Lung (tissue), 12 donors: ENCODE results near the gene MYD88. TPM values are rescaled to one million over a fixed set of nuclear protein-coding genes. Genes with fewer than 3 reads are reported as not detected.

Source experiments
- ATAC-seq: fragments of 200-7000 bp; cut with Tn5 transposase; one replicate; pipeline ENCODE4 v1.9.1; 2020; ENCODE audit warnings: moderate number of reproducible peaks; ENCODE audit not compliant: insufficient read depth, low FRiP score
- DNase-seq, 3 donors: peaks; one replicate each; pipeline ENCODE4 v3.0.0-alpha.2; 2013 to 2017
- H3K27ac ChIP-seq, 2 donors: one replicate each; pipeline ENCODE4 v1.5.1; 2013; ENCODE audit warnings: mild to moderate bottlenecking in 2 of 2, moderate library complexity in 2 of 2, control low read depth in 1 of 2, inconsistent platforms in 1 of 2, low read depth in 1 of 2, low read length in 1 of 2
- H3K27me3 ChIP-seq, 3 donors: one replicate each; pipeline ENCODE4 v1.5.1; 2013; ENCODE audit warnings: low read length in 2 of 3; ENCODE audit not compliant: control insufficient read depth in 3 of 3, insufficient read depth in 3 of 3
- H3K36me3 ChIP-seq, 4 donors: one replicate each; pipeline ENCODE4 v1.5.1; 2013; ENCODE audit warnings: low read length in 4 of 4, mild to moderate bottlenecking in 1 of 4, moderate library complexity in 1 of 4; ENCODE audit not compliant: control insufficient read depth in 4 of 4, insufficient read depth in 4 of 4
- H3K4me1 ChIP-seq, 5 donors: one replicate each; pipeline ENCODE4 v1.5.1; 2013; ENCODE audit warnings: low read length in 5 of 5, mild to moderate bottlenecking in 2 of 5, moderate library complexity in 1 of 5; ENCODE audit not compliant: control insufficient read depth in 5 of 5, insufficient read depth in 5 of 5
- H3K4me3 ChIP-seq: one replicate; pipeline ENCODE4 v1.5.1; 2013; ENCODE audit warnings: mild to moderate bottlenecking, control low read depth, moderate library complexity
- H3K9ac ChIP-seq, 2 donors: one replicate each; pipeline ENCODE4 v1.5.1; 2013; ENCODE audit warnings: low read length in 2 of 2, control low read depth in 1 of 2; ENCODE audit not compliant: insufficient read depth in 1 of 2
- H3K9me3 ChIP-seq, 4 donors: one replicate each; pipeline ENCODE4 v1.5.1; 2013; ENCODE audit warnings: low read length in 3 of 4, mild to moderate bottlenecking in 1 of 4, moderate library complexity in 1 of 4; ENCODE audit not compliant: control insufficient read depth in 4 of 4, insufficient read depth in 3 of 4
- CTCF ChIP-seq: IDR thresholded peaks from 2 replicates; pipeline ENCODE4 v1.5.1; 2012; ENCODE audit warnings: mild to moderate bottlenecking; ENCODE audit errors: control extremely low read depth, extremely low read depth
- WGBS, 2 donors: extraction: QIAGEN DNeasy Blood & Tissue Kit; methylation state at CpG; one replicate each; pipeline ENCODE4 v1.1.7; 2013; 5-methylcytosine and 5-hydroxymethylcytosine counted together
- polyA plus RNA-seq, 2 donors: library from polyadenylated mRNA; stranded (reverse); fragments of 200-250 nt; gene quantifications; one replicate each; pipeline ENCODE4 v1.2.1, GENCODE V29; 2013
- total RNA-seq, 2 donors: library from RNA; depleted of rRNA in 1 of 2; stranded (reverse); fragments of >200 nt in 1 of 2; gene quantifications; one replicate each; pipeline ENCODE4 v1.2.1, GENCODE V29; 2014 to 2021
- donor health status: control.
- donor health status: control.
- donor health status: Bipolar disorder and iron deficiency.
- donor health status: healthy.
- donor health status: DM: yes; HTN: yes; CAD: no.

Gene MYD88
- total and polyA plus RNA-seq, 4 donors = 32.5 to 145 (median 60.3) TPM

GRCh38 chr3:38118421-38119247 lies 19.8 kb upstream of the MYD88 start:
- H3K4me1 ChIP-seq = no peaks in the 10 kb centered on the region
- H3K36me3 ChIP-seq = peaks cover 10 to 36% (median 13%) of the 10 kb centered on the region in 4 donors
- no peaks in the 10 kb centered on the region for H3K27me3 ChIP-seq
- H3K9me3 ChIP-seq = no peaks in the 10 kb centered on the region
- H3K27ac ChIP-seq = no peak overlapping the region
- TF ChIP-seq CTCF = no peak
- DNase-seq (no peak), ATAC-seq (no peak)
- 82 to 84% methylated on average over 13 of the region's 13 CpGs for WGBS, 2 donors
- no peak overlapping the region for H3K4me3 ChIP-seq
- no peak overlapping the region for H3K9ac ChIP-seq

- no peak for DNase-seq
- Histone ChIP-seq H3K9ac (no peak overlapping the region), H3K27ac (no peak overlapping the region), H3K27me3 (no peaks in the 10 kb centered on the region), H3K4me3 (no peak overlapping the region), H3K4me1 (no peaks in the 10 kb centered on the region), H3K36me3 (peaks cover 10 to 36% (median 13%) of the 10 kb centered on the region in 4 donors), H3K9me3 (no peaks in the 10 kb centered on the region)
- ATAC-seq = no peak
- WGBS, 2 donors = 95 to 98% methylated on average over 1 of the region's 1 CpG
- TF ChIP-seq CTCF = no peak
Measured at GRCh38 chr3:38119248-38119544, 19.3 kb upstream of the MYD88 start.

GRCh38 chr3:38119821-38120692 lies 18.4 kb upstream of the MYD88 start:
- 89 to 92% methylated on average over 7 of the region's 7 CpGs for WGBS, 2 donors
- H3K36me3 ChIP-seq = peaks cover 13 to 39% (median 16%) of the 10 kb centered on the region in 4 donors
- no peak overlapping the region for H3K4me3 ChIP-seq
- H3K27me3 ChIP-seq = no peaks in the 10 kb centered on the region
- TF ChIP-seq CTCF = no peak
- no peak for ATAC-seq
- no peaks in the 10 kb centered on the region for H3K9me3 ChIP-seq
- no peaks in the 10 kb centered on the region for H3K4me1 ChIP-seq
- H3K27ac ChIP-seq = no peak overlapping the region
- peak in 1 of 3 donors; percentile 18 for DNase-seq
- H3K9ac ChIP-seq = no peak overlapping the region
